Articular chondrocyte of knee joint (primary cell): ENCODE results near the gene RGS9BP. TPM values are rescaled to one million over a fixed set of nuclear protein-coding genes. Genes with fewer than 3 reads are reported as not detected.

ENCODE experiments used
- small RNA-seq: library from RNA; depleted of rRNA; stranded (forward); fragments of <200 nt; gene quantifications from one replicate; pipeline ENCODE3, GENCODE V24; 2012
- total RNA-seq: library from RNA; depleted of rRNA; stranded (reverse); fragments of >200 nt; gene quantifications from 2 replicates; pipeline ENCODE4 v1.2.3, GENCODE V29; 2012

RGS9BP gene
- 0.11 and 0.26 TPM in 2 replicates for total RNA-seq

DNA sequence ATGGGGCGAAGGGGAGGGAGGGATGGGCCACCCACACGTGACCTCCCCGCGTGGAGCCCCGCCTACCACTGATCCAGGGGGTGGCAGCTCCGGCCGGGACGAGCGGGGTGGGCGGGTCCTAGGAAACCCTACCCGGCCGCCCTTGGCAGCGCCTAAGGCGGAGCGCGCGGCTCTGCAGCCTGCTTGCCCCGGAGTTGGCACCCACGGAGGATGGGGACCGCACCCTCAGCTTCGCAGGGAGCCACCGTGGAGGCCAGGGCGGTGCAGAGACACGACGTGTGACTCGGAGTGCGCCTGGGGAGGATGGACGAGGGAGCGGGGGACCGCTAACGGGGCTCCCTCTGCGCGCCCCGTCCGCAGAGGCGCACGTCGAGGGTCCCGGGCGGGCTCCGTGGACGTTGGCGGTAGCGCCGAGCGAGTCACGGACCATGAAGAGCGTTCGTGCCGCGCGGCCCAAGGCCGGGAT lies at the start of gene RGS9BP:
Gene RGS9BP (plus strand): TSS at position 129 of the 466 bp plus-strand sequence. CDS start 416 bp downstream, outside the sequence.

DNA sequence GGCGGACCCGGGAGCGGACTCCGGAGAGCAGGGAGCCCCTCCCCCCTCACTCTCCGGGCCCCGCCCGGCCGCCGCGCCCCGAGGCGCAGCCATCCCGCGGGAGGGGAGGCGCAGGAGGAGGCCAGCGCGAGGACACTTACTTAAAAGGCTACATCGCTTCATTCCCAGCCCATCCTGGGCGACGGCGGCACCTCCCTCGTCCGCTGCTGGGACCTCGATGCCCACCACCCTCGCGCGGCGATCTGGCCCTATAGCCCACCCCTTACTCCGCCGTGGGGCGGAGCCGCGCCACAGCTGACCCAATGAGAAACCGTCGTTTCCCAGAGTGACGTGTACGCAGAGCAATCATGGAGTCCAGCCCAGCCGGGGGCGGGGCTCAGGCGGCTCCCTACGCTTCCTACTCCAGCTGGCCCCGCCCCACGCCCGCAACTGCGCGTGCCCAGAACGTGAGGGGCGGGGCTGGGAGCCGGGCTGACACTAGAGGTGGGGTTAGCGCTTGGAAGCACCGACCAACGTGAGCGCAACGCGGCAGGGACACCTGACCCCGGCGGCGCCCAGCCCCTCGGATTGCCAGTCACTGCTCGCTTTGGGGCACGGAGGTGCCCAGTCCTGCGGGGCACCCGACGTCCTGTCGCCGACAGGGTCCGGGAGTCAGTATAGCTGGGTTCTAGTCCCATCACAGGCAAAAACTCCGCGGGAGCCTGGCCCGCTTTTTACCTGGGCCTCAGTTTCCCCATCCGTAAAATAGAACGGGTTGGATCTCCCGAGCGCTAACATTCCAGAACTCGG lies 523 bp upstream of the RGS9BP start, which contains the start of gene ANKRD27:
Gene ANKRD27 (minus strand): TSS at position 250 of the 789 bp plus-strand sequence. CDS start 16,165 bp downstream, outside the sequence.

DNA sequence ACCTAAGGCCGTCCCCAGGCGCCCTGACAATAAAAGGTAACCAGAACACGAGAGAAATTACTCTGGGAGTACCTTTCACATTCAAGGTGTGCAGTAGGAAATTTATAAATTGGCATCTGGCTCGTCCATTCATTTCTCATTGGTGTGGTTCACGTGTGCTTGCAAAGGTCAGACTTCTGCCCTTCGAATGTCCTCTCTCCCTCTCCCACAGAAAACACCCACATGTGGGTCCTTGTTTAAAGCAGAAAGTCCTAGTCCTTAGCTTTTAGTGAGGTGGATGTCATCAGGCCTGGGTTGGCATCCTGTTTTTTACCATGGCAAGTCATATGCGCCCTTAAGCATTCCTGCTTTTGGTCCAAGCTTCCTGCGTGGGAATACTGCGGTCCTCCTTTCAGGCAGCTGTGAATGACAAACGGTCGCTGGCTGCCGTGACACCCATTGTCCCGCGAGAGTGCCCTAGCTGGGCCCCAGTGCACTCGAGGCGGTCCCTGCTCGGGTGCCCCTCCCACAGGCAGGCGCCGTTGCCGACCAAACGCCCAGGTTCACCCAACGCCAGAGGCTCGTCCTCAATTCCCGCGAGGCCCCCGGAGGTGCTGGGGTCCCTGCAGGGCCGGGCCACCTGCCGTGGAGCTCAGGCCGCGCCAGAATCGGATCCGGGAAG lies 15.8 kb downstream of the RGS9BP start, which contains the start of gene NUDT19:
Gene NUDT19 (plus strand): TSS at position 531 of the 661 bp plus-strand sequence. CDS start 140 bp downstream, outside the sequence.

DNA sequence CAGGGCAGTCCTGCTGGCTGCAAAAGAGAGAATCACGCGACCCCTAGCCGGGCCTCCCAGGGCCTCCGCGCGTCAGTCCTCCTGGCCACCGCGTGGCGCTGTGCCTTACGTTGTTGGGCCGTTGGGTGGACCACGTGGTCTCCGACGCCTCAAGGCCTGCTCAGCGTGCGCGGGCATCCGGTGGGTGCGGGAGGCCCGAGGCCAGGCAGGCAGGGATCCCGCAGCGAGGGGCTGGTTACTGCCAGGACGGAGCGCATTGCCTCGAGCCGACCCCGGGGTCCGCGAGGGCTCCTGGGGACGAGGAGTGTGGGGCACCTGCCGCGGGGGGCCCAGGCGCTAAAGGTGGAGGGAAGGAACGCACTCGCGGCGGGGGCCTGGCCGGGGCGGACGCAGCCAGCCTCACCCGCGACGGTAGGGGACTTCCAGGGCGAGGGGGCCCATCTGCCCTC lies 44.0 kb downstream of the RGS9BP start, which contains the start of gene TDRD12:
Gene TDRD12 (plus strand): TSS at position 157 of the 449 bp plus-strand sequence. CDS start 306 bp downstream, outside the sequence.

Small RNA genes within 50 kb of the gene (small RNA-seq; reads per million reads assigned to genes)
- not detected for gene RN7SL789P

Other genes starting within 250 kb of the RGS9BP start
- 92.6 and 99.8 TPM in 2 replicates for gene PDCD5, start 94.7 kb upstream of the RGS9BP start, total RNA-seq
- 27.4 and 29.6 TPM in 2 replicates for gene ANKRD27, start 668 bp upstream of the RGS9BP start, total RNA-seq
- gene NUDT19, start 16.0 kb downstream of the RGS9BP start, total RNA-seq: 11.8 and 13.6 TPM in 2 replicates
- 0.26 and 1.4 TPM in 2 replicates for gene TDRD12, start 43.9 kb downstream of the RGS9BP start, total RNA-seq
- 0.26 and 0.32 TPM in 2 replicates for gene SLC7A9, start 193.9 kb downstream of the RGS9BP start, total RNA-seq